Measurements from ENCODE around the gene HDLBP.

GRCh38 chr2:241256168-241256545 is 59.3 kb downstream of the HDLBP start:
- TF ChIP-seq, protein P1, sequence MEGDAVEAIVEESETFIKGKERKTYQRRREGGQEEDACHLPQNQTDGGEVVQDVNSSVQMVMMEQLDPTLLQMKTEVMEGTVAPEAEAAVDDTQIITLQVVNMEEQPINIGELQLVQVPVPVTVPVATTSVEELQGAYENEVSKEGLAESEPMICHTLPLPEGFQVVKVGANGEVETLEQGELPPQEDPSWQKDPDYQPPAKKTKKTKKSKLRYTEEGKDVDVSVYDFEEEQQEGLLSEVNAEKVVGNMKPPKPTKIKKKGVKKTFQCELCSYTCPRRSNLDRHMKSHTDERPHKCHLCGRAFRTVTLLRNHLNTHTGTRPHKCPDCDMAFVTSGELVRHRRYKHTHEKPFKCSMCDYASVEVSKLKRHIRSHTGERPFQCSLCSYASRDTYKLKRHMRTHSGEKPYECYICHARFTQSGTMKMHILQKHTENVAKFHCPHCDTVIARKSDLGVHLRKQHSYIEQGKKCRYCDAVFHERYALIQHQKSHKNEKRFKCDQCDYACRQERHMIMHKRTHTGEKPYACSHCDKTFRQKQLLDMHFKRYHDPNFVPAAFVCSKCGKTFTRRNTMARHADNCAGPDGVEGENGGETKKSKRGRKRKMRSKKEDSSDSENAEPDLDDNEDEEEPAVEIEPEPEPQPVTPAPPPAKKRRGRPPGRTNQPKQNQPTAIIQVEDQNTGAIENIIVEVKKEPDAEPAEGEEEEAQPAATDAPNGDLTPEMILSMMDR (conservative IDR thresholded peaks at IDR 0.05) = no peak
- TF ChIP-seq ZFX (IDR thresholded peaks at IDR 0.05) = no peak

Measured in C4-2B (cell line).